SKM-1 (cell line): Measurements from ENCODE around the gene IDH3A.

Experiments used
- DNase-seq: peaks from one replicate; lab custom pipeline; 2025; ENCODE audit not compliant: unreplicated experiment; lab: John Stamatoyannopoulos, UW

Gene IDH3A

DNA sequence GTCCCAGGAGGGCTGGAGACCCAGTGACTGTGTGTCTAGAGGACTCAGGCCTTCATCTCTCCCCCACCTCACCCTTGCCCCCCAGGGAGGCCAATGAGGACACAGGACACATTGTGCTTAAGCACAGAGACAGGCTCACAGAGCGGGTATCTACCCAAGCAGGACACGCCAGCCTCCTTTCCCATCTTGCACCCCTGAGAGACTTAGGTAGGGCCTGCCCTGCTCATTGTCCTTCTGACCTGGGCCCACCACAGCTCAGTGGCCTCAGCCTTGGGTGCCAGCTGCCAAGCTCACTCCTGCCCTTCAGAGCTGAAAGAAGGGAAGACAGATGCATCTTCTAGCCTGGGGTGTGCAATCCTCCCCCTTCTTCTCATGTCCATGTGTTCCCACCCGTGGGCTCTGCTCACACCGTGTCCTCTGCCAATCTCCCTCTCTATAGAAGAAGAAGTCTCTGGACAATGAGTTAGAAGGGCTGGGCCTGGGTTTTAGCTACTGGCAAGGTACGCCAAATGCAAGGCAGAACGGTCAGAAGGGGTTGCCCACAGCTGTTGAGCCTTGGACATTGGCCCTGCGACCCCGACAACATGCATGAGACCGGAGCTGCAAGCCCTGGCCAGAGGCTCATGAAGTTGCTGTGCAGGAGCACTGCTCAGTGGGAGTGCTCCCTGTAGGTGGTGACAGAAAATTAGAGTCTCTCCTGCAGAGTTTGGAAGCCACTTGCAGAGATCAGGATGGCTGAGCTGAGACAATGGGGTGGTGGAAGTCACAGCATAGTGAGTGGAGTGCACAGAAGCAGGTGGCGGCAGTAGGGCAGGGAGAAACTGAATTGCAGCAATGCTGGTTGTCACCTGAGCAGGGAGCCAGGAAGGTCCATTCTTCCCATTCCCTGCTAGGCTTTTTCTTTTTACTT lies 52.4 kb downstream of the IDH3A start:
- no peak for DNase-seq

DNA sequence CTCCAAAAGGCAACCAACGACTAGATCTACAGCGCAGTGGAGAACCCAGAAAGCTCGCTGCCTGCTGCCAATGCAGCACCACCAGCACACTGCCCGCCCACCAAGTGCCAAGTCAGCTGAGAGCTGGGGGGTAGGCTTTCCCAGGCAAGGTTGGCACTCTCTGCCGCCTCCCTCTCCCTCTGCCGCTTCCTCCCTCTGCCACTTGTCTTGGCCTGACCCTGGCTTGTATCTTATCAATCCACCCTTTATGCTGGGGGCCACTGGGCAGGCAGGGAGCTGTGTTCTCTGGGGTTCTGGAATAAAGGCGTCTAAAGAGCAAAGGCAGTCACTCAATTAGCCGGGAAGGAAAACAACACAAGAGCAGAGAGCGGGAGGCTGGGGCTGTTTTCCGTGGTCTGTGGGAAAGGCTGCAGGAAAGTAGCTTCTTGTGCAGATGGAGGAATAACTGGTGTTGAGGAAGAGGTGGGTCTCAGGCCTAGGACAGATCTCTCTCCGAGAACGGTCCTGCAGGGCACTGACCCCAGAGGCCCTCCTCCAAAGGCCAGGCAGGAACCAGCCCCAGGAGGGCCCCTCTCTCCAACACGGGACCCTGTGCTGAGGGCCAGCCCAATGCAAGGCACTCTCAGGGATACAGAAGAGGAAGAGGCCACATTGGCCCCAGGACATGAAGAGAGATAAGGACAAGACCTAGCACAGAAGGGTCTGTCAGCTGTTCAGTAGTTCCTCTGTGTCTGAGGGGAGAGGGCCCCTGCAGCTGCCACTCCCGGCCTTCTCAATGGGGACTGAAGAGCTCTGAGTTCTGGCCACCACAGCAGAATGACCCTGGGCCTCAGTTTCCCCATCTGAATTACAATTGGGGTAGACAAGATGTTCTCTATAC lies 54.4 kb downstream of the IDH3A start:
- no peak for DNase-seq

DNA sequence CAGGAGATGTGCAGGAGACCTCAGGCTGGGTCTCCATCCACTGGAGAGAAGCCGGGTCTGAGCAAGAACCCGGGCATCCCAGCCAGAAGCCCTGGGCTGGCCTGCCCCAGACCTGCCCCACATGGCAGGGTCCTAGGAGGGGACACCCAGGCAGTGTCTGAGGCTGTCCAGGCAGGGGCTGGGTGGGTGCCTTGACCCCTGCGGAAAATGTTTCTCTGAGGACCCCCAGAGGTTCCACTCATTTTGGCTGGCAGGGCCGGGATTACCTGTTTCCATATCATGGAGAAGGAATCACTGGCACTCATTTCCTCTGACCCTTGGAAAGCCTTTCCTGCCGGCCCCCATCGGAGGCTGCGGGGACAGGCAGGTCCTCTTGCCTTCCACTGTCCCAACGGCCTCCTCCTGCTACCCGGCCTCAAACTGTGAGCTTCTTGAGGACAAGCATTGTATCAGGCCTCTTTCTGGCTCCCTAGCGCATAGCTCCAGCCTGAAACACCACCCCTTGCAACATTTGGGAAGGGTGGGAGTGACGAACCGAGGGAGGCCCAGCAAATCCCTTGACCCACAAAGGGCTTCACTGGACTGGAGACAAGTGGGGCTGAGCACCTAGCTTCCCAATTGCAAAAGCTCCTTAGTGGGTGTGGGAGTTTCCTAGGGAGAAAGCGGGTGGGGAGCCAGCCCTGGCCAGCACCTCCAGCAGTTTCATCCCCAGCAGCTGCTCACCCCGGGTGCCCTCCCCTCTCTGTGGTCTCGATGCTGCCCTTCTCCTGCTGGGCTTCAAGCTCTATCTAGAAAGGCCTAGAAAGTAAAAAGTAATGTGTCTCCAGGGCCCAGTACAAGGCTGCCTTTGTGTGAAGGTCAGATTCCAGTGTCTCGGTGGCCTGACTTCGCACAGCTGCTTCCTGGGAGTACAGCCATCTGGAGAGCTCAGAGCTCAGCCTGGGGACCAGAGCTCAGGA lies 55.5 kb downstream of the IDH3A start:
- no peak for DNase-seq

DNA sequence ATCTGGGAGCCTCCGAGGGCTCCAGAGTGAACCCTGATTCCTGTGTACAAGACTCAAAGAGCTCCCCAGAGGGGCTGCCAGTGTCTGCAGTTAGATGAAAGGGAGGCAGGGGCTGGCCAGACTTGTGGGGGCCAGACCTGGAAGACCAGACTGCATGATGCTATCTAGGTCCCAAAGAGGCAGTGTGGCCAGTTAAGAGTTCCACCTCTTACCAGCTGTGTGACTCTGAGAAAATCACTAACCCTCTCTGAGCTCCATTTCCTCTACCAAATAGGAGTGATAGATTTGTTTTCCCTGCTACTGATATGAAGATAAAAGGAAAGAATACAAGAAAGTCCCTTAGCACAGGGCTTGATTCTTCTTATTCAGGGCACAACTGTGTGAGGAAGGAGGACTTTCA lies 56.2 kb downstream of the IDH3A start:
- DNase-seq, result no peak

DNA sequence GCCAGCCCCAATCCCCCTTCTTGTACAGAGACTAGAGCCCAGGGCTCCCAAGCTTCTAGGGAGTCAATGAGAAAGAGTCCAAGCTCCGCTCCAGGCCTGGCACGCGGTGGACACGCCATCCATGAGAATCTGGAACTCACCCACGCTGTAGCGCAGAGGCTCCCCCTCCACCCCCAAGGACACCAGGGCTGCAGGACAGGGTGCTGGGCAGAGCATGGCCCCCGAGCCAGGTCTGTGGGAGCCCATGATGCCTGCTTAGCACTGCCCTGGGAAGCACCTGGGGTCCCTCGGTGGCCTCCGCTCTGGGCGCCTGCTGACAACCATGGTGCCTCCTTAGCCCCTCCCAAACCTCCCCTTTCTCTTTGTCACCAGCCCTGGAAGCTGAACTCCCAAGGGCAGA lies 56.7 kb downstream of the IDH3A start:
- no peak for DNase-seq

DNA sequence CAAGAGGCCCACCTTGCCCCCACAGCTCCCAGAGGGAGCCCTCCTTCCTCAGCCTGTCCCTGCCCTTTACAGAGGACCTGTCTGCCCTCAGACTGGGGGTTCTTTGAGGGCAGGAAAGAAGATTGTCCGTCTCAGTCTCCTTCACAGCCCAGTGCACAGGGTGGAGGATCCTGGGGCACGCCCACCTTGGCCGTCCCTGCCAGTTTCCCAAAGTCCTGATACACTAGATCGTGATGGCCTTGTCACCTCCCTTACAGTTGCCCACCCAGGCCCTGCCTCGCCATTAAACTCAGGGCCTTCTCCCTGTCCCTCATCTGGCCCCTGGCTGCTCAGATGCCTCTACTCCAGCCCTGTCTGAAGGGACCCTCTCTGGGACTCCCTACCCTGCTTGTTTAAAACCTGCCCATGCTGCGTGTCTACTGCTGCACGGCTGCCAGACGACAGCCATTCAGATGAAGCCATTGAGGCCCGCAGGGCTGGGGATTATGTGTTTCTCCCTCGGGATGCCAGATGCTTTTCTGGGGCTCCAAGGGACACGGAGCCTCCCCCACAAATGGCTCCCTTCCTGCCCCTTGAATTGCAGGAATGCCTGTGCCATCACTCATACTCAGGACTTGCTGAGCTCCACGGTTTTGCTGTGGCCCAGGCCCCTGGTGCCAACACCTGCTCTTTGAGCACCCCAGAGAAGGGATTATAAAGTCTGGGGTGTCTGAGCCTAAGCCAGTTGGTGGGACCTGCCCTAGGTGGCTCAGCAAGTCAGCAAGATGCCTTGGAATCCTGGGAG lies 57.4 kb downstream of the IDH3A start:
- DNase-seq, result no peak

DNA sequence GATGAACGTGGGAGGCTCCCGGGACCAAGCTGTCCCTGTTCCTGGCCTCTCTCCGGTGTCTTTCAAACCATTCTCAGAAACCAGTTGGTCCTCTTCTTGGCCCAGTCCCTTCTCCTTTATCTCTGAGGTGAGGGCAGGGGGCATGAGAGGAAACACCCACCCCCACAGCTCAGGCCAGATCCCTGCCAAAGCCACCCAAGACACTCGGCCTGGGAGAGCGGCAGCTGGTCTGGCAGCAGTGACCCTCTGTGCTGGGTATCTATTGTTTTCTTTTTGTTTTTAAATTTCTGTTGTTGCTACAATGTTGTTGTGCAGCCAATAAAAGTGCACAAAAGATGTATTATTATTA lies 57.9 kb downstream of the IDH3A start:
- DNase-seq, result no peak

DNA sequence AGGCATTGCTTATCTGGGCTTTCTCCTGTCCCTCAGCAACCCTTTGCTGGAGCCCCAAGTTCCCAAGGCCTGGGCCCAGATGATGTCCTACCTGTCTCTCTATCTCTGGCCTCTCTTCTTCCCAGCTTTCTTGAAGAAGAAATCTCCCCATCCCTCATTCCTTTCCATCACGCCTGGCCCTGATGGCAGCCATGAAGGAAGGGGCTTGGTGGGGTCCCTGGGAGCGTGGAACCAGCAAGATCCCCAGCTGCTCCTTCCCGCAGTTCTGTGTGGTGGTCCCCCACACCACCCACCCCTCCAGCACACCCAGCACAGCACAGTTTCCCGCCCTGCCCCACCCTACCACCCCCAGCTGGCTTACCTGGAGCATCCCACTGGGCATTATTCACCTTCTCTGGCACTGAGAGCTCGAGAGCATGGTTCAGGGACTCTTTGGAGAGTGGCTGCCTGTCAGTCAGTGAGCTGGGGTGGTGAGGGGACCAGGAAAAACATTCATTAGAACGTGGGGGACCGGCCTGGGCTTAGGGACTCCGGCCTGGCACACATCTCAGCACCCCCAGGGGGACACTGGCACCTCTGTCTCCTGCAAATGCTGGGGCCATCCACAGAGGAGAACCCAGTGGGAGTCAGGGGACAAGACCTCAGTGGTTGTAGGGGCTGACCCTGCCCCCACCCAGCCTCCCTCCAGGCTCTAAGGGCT lies 58.6 kb downstream of the IDH3A start:
- no peak for DNase-seq

DNA sequence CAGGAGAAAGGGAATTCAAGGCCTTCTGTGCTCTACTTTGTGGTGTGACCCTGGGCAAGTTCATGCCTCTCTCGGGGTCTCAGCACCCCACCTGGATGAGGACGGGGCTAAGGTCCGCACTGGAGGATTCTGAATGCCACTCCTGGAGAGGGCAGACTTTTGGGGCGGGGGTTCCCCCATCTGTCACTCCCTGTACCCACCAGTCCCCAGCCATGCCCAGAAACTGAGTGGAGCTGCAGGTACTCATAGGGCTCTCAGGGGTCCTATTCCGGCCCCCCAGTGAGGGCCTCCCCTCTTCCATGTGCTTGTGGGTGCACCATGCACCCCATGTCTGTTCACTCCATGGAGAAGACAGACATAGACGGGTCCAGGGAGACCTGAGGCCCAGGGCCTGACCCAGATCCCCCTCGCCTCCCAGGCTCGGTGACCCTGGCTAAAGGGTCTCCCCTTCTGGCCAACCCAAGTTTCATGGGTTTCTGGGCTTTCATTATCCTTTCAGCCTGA lies 59.2 kb downstream of the IDH3A start:
- DNase-seq, result no peak

DNA sequence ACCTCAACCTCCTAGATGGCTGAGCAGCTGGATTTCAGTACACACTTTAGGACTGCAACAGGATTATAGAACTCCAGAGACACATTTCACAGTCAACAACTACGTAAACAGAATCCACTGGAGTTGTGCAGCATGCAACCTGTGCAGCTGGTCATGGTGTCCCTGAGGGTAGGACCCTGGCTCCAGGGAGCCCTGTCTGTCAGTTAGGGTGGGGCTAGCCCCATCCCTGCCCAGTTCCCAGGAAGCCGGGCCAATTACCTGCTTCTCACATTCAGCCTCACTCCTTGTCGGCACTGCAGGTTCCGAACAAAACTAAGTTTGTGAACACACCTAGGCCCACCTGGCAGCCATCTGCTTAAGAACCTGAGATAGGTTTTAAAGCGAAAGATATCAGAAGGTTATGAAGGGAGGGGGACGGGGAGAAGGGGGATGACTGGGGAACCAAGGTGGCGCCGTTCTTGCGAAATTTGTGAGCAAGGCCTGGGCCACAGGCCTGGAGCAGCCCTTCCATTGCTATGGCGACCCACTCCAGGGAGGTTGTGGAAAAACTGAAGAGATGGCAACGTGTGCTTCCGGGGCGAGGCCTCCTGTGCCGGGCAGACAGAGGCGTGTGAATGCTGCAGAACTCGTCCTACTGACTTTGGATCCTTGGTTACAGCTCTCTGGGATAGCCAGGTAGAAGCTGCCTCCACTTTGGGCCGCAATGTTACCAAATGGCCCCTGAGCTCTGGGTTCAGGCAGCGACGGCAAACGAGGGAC lies 59.9 kb downstream of the IDH3A start:
- no peak for DNase-seq

DNA sequence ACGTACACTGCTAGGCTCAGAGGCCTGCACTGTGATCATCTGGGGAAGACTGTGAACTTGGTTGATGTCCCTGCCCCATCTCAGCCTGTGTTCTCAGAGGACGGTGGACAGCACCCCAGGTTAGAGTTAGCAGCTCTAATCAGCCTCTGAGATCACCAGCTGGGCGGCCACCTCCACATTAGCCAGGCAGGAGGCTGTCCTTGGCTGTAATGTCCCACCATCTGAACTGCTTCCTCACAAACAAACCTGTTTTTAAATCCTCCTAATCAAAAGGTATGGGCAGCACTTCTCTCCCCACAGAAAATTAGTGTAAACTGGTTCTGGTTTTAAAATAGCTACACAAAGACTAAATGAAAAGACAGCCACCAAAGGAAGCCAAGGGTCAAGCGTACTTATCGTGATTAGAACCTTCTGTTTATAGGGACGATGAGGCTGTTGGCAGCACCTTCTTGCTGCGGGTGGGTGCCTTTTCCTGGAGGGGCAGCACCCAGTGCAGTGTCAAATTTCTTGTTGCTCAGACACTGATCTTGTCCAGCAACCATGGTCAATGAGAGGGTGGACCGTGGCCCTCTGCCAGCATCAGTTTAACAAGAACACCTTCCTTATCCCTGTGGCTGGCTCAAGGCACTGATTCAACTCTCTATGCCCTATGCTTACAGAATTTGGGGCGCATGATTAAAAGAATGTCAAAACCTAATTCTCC lies 60.6 kb downstream of the IDH3A start:
- no peak for DNase-seq

DNA sequence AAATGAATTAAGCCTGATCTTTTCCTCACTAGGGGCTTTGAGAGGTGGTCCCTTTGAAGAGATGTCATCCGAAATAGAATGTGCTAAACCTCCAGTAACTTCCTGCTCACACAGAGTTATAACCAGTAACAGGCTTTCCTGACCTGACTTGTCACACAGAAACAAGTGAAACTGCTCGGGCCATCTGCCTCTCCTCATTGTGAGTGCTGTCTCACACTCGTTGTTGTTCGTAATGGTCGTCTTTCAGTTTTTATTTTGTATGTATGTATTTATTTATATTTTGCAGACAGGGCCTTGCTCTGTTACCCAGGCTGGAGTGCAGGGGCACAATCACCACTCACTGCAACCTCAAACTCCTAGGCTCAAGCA lies 61.2 kb downstream of the IDH3A start:
- no peak for DNase-seq

DNA sequence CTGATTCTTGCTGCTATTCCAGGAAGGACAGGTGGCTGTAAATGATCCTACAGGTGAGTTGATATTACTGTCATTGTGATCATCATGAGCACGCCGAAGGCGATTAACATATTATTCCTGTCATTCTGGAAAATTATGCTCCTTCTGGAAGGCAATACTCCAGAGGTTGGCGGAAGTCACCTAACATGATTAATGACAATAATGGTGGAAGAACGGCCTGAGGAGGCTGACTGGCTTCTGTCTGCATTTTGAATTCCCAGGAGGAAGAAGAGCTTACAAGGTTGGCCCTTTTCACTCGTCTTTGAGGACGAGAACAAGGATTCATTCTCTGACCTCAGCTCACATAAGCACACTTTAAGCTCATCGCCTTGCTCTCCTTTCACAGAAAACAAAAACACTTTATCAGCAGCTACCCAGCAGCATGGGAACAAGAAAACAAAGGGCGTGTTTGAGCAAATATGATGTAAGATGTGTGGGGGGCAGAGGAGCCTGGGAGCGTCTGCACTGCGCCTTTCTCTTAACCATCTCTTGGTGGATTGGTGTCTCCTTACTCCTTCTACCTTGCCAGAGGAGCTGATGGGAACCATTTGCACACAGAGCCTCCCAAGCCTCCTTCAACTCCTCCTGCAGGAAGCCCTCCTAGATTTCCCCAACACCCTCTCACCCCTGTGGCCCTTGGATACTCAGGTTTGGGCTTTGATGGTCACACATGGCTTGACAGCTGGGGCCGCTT lies 62.2 kb downstream of the IDH3A start:
- DNase-seq, result no peak

DNA sequence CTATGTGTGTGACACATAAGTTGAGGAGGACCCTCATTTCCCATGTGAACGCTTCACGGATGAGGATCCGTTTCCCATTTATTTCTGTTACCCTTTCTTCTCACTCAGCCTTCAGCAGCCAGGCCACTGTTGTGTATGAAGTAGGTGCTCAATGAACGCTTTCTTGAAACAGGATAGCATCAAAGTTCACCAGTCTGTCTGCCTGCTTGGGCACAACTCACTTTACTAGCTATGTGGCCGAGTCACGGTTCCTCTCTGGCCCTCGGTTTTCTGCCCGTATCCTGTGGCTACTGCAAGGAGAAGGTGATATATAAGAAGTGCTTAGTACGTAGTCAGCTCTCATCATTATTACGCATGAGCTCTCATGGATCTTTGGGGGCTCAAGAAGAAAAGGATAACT lies 62.8 kb downstream of the IDH3A start:
- DNase-seq, result no peak

DNA sequence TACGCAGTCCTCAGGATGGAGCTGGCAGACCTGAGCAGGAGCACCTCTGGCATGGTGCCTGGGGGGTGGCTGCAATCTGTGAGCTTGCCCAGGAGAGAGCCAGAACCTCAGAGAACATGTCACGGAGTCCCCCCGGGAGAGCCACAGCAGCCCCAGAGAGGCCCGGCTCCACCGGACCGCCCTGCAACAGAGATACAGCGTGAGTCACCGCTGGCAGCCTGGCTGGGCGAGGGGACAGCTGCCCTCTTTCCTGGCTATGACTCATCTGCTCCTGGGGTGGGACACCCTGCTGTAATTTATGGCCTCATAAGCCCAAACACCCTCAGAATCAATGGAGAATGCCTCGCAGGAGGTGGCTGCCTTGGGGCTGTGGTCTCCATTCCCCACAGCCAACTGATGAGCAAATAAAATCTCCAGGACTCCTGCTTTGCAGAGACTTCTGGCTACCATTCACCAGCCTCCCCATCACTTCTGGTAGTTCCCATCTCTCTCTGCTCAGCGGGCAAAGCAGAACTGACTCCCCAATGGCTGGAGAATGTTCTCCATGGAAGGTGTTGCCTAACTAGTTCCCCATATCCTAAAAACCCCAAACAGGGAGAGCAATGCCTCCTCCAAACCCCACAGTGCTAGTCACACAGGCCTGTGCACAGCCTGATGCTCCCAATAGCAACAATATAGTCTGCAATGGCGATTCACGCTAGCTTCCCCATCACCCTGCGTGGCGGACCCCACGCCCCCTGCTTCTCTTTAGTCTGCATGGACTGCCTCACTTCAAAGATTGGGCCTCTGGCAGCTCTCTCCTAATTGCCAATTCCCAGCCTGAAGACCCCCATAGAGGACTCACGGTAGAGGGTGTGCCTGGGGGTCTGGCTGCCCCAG lies 63.6 kb downstream of the IDH3A start:
- no peak for DNase-seq

DNA sequence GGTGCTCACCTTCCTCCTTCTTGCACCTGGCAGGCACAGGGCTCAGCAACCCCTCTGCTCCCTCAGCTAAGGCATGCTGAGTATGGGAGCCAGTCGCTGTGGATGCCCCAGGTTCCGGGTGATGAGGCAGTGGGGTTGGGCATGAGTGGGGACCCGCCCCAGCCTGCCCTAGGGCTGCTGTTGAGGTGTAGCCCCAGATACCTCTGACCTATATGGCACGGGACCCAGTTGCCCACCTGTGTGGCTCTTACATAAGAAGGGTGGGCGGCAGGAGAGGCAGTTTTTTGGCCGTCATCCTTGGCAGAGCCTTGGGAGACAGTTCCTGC lies 64.2 kb downstream of the IDH3A start:
- no peak for DNase-seq

DNA sequence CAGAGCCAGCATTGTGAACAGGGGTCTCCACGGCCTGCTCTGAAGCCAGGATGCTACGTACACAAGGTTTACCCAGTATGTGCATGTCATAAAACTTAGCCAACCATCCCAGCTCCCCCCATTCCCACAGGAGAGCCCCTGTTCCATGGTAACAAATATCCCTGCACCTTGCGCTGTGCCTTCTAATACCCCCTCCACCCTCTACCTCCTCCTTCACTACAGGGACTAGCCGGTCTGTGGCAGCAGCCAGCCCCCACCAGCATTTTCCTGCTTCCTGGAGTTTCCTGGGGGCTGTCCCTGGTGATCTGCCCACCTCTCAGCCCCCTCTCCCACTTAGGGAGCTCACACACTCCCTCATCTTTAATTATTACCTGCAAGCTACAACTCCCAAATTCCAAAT lies 64.8 kb downstream of the IDH3A start:
- DNase-seq, result no peak
